Activated B cell treated with CpG ODN at 0.5 μM for 24 hours (primary cell): ENCODE results near the gene TMEM114. TPM values are rescaled to one million over a fixed set of nuclear protein-coding genes. Genes with fewer than 3 reads are reported as not detected.

ENCODE experiments used
- ATAC-seq: fragments of 200-7000 bp; cut with Tn5 transposase; one replicate; pipeline ENCODE4 v1.10.0; 2021; ENCODE audit warnings: low read depth, mild to moderate bottlenecking, moderate library complexity
- CTCF ChIA-PET: fragments of 350-600 bp; sonication (Branson Sonifier 250); formaldehyde crosslinking; loops from one replicate; lab custom pipeline; 2021; ENCODE audit warnings: antibody characterized with exemption; lab: Charles Lee
- POLR2A ChIA-PET: fragments of 350-600 bp; sonication (Branson Sonifier 250); formaldehyde crosslinking; loops from one replicate; lab custom pipeline; 2021; ENCODE audit warnings: antibody characterized with exemption; lab: Charles Lee
- DNase-seq: peaks from one replicate; pipeline ENCODE4 v3.0.0; 2022
- H3K27ac Mint-ChIP-seq: one replicate; pipeline ENCODE4 v1.8.0; 2020; ENCODE audit warnings: mixed read lengths
- H3K27me3 Mint-ChIP-seq: one replicate; pipeline ENCODE4 v1.8.0; 2021; ENCODE audit warnings: mixed read lengths
- H3K36me3 Mint-ChIP-seq: one replicate; pipeline ENCODE4 v1.8.0; 2021; ENCODE audit warnings: low read depth, mixed read lengths
- H3K4me1 Mint-ChIP-seq: one replicate; pipeline ENCODE4 v1.8.0; 2021; ENCODE audit warnings: mixed read lengths
- H3K4me3 Mint-ChIP-seq: one replicate; pipeline ENCODE4 v1.8.0; 2020; ENCODE audit warnings: mild to moderate bottlenecking, mixed read lengths
- H3K9me3 Mint-ChIP-seq: one replicate; pipeline ENCODE4 v1.8.0; 2020; ENCODE audit warnings: mixed read lengths
- intact Hi-C: fragments of 100-400 bp; cut with micrococcal nuclease; formaldehyde crosslinking; loops from one replicate; pipeline ENCODE4 v1.15.1; 2024
- total RNA-seq: library from RNA; stranded (reverse); gene quantifications from 2 replicates; pipeline ENCODE4 v1.2.3, GENCODE V29; 2022
- TF ChIP-seq, protein P1 (sequence below): fragments of 200-600 bp; IDR thresholded peaks from one replicate; pipeline ENCODE4 v1.8.0; 2022; ENCODE audit warnings: antibody characterized with exemption, mild to moderate bottlenecking

The TMEM114 gene
- total RNA-seq, 1 donor from 2014 or later: not detected

DNA sequence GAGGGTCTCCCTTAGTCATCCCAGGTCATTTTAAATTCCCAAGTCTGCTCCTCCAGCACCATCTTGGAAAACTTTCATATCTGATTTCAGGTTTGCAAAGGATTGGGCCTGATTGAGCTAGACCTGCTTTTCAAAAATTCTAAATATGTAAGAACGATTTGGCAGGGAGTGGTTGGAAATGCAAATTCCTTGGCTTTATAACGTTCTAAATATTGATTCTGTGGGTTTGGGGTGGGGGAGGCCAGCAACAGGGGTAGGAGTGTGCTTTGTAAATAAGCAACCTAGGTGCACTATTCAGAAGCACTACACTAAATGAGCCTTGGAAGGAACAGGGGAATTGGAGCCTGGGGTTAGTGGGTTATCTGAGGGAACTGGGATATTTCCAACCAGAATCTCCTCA is 47.9 kb downstream of the TMEM114 start:
- intact Hi-C loops: no loop called here
- ChIA-PET CTCF (no interaction called here), POLR2A (no interaction called here)
- Mint-ChIP-seq H3K9me3 (no peaks in the 10 kb centered on the region), H3K4me1 (no peaks in the 10 kb centered on the region), H3K27ac (no peak overlapping the region), H3K27me3 (peaks cover 17% of the 10 kb centered on the region), H3K36me3 (no peaks in the 10 kb centered on the region), H3K4me3 (no peak overlapping the region)
- DNase-seq (no peak), ATAC-seq (no peak)
- TF ChIP-seq, protein P1, sequence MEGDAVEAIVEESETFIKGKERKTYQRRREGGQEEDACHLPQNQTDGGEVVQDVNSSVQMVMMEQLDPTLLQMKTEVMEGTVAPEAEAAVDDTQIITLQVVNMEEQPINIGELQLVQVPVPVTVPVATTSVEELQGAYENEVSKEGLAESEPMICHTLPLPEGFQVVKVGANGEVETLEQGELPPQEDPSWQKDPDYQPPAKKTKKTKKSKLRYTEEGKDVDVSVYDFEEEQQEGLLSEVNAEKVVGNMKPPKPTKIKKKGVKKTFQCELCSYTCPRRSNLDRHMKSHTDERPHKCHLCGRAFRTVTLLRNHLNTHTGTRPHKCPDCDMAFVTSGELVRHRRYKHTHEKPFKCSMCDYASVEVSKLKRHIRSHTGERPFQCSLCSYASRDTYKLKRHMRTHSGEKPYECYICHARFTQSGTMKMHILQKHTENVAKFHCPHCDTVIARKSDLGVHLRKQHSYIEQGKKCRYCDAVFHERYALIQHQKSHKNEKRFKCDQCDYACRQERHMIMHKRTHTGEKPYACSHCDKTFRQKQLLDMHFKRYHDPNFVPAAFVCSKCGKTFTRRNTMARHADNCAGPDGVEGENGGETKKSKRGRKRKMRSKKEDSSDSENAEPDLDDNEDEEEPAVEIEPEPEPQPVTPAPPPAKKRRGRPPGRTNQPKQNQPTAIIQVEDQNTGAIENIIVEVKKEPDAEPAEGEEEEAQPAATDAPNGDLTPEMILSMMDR: no peak

DNA sequence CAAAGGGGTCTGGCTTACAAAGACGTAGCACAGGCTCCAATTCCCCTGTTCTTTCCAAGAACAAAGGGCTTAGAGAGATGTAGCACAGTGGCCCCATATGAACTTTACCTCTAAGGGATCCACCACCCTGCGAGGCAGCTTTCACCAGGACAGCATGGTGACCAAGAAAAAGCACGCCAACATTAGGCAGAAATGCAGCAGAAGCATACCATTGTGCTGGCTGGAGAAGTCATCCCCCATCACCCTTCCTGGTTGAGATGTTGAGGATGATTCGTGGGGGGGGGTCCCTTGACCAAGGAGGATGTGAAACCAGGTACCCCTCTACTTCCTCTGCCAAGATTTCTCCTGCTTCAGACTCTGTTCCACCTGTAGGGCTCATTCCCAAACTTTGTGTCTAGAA is 48.4 kb downstream of the TMEM114 start:
- ChIA-PET POLR2A (interaction anchor here (0.7 kb wide), 1 partner anchor 498 kb away, joined by 3 read pairs; no protein-coding TSS in a partner anchor), CTCF (no interaction called here)
- Mint-ChIP-seq H3K4me1 (no peaks in the 10 kb centered on the region), H3K4me3 (no peak overlapping the region), H3K36me3 (no peaks in the 10 kb centered on the region), H3K9me3 (no peaks in the 10 kb centered on the region), H3K27ac (no peak overlapping the region), H3K27me3 (peaks cover 14% of the 10 kb centered on the region)
- intact Hi-C loops: no loop called here
- ATAC-seq (no peak), DNase-seq (no peak)
- TF ChIP-seq, protein P1: no peak

DNA sequence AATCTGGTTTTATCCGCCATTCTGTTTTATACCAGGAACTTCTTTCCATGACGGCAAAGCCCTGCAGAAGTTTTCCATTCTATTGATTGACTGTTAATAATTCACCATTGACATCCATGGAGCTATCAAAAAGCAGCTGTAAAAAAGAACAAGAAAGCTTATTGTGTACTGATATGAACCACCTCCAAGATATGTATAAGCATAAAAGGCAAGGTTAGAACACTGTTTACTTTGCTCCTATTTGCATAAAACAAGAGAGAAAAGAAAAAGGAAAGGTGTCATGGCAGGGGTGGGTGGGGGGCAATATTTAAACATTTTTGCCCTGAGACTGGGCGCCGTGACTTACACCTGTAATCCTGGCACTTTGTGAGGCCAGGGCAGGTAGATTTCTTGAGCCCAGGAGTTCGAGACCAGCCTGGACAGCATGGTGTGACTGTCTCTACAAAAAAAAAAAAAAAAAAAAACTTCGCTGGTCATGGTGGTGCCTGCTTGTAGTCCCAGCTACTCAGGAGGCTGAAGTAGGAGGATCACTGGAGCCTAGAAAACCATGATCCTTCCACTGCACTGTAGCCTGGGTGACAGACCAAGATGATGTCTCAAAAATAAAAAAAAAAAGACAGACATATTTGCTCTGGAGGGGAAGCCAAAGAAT is 52.5 kb downstream of the TMEM114 start:
- TF ChIP-seq, protein P1: no peak
- Mint-ChIP-seq H3K4me3 (no peak overlapping the region), H3K9me3 (no peaks in the 10 kb centered on the region), H3K4me1 (no peaks in the 10 kb centered on the region), H3K27ac (no peak overlapping the region), H3K27me3 (peaks cover 3% of the 10 kb centered on the region), H3K36me3 (no peaks in the 10 kb centered on the region)
- ChIA-PET POLR2A (no interaction called here), CTCF (no interaction called here)
- no peak for DNase-seq
- ATAC-seq: no peak
- intact Hi-C loops: no loop called here

DNA sequence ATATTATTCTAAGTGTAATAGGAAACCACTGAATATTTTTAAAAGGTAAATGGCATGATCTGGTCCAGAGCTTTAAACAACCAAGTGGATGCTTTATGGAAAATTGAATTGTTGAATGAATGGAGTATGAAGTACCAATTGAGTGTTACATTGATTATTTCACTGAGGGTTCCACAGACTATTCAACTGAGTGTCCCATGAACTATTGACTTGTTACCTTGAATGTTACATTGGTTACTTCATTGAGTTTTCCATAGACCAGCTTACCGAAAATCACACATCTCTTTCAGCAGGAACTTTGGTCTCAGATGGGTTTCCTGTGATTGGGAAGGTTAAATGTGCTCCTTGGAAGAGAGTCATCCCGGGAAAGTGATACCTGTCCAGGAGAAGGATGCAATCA is 56.8 kb downstream of the TMEM114 start:
- TF ChIP-seq, protein P1: no peak
- CTCF ChIA-PET: no interaction called here
- no peak for ATAC-seq
- no peaks in the 10 kb centered on the region for H3K9me3 Mint-ChIP-seq
- no peak overlapping the region for H3K4me3 Mint-ChIP-seq
- peaks cover 18% of the 10 kb centered on the region for H3K27me3 Mint-ChIP-seq
- no peaks in the 10 kb centered on the region for H3K4me1 Mint-ChIP-seq
- DNase-seq: no peak
- no peaks in the 10 kb centered on the region for H3K36me3 Mint-ChIP-seq
- intact Hi-C loops: no loop called here
- no peak overlapping the region for H3K27ac Mint-ChIP-seq
- POLR2A ChIA-PET: no interaction called here

DNA sequence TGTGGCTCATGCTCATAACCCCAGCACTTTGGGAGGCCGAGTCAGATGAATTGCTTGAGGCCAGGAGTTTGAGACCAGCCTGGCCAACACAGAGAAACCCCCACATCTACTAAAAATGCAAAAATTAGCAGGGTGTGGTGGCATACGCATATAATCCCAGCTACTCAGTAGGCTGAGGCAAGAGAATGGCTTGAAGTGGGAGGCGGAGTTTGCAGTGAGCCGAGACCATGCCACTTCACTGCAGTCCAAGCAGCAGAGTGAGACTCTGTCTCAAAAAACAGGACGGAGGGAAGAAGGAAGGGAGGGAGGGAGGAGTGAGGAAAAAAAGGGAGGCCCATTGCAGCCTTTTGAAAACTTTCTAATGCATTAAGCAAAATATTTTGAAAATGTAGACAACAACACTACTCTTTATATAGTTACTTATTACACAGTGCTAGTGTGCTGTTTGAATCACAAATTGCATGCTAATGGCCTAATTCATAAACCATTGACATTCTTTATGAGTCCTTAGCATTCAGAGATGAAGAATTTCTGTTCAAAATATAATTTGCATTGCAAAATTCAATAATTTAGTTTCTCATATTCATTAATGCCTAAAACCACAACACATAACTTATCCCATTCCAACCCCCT is 59.4 kb downstream of the TMEM114 start:
- no peak overlapping the region for H3K4me3 Mint-ChIP-seq
- no peaks in the 10 kb centered on the region for H3K36me3 Mint-ChIP-seq
- peaks cover 20% of the 10 kb centered on the region for H3K27me3 Mint-ChIP-seq
- TF ChIP-seq, protein P1: no peak
- no peaks in the 10 kb centered on the region for H3K4me1 Mint-ChIP-seq
- H3K9me3 Mint-ChIP-seq: no peaks in the 10 kb centered on the region
- ATAC-seq (no peak), DNase-seq (no peak)
- no peak overlapping the region for H3K27ac Mint-ChIP-seq
- ChIA-PET CTCF (no interaction called here), POLR2A (no interaction called here)
- intact Hi-C loops: no loop called here
